Activated naive CD4-positive, alpha-beta T cell treated with Interleukin-2 at 50 U/mL for 16 hours (primary cell): ENCODE measurements around the gene POLR3A.

Experiments
- DNase-seq: peaks from one replicate; pipeline ENCODE4 v3.0.0-alpha.2; 2020

The POLR3A gene

DNA sequence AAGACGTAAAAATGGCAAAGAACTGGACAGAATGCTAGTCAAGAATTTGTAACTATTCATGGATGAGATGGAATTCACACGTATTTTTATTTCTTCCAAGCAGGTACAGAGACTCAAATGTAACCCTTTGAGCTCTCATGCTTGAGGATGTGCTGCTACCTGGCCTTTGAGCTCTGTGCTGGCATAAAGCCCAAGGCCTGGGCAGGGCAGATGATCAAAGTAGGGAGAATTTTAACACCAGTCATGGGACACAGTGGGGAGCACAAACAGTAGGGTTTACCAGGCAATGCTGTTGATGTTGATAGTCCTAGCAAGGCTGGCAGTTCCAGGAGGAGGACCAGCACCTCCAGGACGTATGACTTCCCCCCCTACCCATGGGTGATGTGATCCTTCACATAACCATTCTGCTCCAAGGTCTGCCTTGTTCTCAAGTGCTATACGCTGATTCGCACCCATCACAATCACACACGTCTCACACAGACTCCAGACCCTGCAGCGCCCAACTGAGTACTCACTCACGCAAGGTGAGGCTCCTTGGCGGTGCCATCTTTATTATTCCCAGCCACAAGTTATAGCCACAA is 54.1 kb downstream of the POLR3A start:
- no peak for DNase-seq

DNA sequence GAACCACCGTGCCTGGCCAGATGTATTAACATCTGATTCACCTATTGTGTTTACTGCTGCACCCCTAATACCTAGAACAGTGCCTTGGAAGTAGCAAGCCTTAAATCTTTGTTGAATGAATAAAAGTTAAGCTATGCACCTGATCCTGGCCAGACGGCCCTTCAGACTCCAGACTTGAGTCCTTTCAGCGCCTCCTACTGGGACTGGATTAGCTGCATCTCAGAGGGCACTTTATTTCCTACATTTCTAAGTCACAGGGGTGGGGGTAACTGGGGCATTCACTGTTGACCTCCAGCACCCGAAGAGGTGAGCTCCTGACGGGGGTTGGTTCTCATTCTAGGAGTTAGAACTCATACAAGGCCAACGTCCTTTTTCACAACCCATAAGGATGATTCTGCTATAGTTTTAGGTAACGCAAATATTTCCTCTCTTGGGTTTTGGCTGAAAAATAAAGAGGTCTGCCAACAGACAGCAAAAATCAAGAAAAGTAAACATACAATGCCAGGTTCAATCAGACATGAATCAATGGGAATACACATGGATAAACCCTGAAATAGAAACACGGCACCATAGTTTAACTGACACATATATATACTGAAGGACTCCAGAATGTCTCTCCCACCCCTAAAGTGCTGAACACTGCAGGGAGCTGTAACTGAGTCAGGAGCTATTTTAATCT is 54.8 kb downstream of the POLR3A start:
- DNase-seq: no peak

DNA sequence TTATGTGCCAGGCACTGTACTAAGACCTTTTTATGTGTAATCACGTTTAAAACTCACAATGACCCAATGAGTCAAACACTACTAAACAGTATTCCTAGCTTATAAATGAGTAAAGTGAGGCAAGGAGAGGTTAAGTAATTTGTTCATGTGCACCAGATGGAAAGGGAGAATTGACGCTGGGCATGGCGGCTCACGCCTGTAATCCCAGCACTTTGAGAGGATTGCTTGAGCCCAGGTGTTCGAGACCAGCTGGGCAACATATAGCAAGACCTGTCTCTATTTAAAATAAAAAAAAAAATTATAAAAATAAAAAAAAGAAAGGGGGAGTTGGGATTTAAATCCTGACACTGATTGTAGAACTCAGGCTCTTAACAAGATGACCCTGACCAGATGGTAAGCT is 56.0 kb downstream of the POLR3A start:
- no peak for DNase-seq

DNA sequence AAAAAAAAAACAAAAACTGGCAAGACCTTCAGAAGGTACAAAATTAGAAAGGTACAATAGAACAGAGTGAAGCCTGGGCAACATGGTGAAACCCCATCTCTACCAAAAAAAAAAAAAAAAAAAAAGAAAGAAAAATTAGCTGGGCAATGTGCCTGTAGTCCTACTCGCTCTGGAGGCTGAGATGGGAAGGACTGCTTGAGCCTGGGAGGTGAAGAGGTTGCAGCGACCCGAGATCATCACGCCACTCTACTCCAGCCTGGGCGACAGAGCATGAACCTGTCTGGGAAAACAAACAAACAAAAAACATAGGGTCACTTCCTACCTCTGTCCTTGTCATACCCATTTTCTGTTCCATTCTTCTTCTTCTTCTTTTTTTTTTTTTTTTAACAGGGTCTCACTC is 57.2 kb downstream of the POLR3A start:
- DNase-seq: no peak

DNA sequence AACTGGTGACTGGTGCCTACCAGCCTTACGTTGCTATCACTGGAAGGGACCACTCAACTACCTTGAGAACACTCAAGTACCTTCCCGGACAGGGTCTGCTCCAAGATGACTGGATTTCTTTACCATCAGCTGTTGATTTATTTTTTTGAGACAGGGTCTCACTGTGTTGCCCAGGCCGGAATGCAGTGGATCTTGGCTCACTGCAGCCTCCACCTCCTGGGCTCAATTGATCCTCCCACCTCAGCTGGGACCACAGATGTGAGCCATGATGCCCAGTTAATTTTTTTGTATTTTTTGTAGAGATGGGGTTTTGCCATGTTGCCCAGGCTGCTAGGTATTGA is 57.5 kb downstream of the POLR3A start:
- no peak for DNase-seq

DNA sequence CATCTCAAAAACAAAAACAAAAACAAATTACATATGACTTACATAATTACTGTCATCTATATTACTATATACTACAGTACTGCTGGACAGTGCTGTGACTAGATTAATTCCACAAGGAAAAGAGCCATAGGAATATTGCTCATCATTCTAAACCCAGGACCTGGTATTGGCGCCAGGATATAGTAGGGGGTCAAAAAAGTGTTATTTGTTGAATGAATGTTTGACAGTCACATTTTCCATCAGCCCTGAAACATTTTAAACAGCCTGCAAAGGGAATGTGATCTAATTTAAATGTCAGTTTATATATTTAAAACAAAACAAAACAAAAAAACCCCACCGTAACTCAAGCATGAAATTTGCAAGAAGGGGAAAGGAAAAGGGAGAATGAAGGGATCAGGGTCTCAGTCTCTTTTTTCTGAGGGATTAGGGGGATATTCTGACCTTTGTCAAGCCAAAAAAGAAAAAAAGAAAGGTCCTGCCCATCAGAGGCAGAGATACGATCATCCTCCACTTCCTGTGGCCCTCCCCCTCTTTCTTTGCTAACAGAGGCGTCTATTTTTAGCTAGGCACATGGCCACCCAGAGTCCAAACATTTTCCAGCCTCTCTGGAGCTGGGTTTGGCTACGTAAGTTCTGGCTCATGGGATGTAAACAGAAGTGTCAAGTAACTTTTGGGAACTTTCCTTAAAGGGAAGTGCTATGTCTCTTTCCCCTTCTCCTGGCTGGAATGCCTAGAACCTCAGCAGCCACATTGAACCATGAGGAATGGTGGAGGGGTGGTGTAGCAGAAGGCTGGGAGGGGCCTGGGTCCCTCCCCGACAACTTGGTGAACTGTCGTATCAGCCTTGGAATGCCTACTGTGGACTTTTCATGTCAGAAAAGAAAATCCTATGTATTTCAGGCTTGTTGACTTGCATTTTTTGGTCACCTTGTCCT is 58.2 kb downstream of the POLR3A start:
- DNase-seq: no peak

DNA sequence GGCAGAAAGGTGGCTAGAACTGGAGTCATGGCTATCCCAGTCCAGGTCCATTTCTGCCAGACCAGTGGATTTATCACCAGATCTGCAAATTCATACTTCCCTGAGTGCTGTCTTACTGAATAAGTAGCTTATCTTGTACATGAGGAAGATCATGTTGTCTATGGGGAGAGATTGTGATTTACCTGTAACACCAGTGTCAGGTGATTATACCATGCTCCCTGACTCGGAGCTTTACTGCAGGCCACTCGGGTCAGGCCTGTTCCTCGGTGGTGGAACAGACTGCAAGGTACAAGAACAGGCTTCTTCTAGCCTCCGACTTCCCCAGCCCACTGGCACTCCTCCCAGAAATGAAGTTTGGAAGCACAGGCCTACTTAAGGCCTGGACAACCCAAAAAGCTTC is 60.2 kb downstream of the POLR3A start:
- no peak for DNase-seq

DNA sequence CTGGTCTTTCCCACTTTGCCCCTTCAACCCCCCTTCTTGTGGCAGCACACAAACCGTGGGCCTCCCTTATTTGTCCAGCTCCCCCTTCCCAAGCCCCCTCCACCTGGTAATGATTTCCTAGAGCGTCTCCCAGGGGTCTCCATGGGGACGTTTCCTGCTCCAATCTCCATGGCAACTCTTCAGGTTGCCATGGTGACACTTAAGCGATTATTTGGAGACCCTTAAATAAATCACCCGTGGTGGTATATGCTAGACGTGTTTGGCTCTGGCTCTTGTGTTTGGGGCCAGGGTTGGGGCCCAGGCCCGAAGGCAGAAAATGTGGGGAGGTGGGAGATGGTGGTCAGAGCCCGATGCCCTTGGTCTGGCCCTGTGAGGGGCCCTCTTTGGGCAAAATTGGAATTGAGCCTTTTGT is 61.7 kb downstream of the POLR3A start:
- no peak for DNase-seq

DNA sequence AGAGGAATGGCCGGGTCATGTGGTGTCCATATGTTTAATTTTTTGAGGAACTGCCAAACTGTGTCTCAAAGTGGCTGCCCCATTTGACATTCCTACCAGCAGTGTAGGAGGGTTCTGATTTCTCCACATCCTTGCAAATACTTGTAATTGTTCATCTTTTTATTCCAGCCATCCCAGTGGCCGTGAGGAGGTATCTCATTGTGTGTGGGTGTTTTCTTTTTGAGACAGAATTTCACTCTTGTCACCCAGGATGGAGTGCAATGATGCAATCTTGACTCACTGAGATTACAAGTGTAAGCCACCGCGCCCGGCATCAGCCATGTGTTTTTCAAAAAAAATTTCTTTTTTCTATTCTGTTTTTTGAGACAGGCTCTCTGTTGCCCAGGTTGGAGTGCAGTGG is 64.0 kb downstream of the POLR3A start:
- DNase-seq: no peak

DNA sequence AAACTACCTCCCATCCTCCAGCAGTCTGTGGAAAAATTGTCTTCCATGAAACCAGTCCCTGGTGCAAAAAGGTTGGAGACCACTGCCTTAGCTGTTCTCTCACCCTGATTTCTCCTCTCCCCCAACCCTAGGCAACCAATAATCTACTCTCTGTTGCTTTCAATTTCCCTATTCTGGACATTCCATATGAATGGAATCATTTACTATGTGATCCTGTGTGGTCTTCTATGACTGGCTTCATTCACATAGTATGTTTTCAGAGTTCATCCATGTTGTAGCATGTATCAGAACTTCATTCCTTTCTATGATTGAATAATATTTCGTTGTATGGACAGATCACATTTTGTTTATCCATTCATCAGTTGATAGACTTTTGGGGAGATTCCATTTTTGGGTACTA is 64.5 kb downstream of the POLR3A start:
- DNase-seq: no peak

DNA sequence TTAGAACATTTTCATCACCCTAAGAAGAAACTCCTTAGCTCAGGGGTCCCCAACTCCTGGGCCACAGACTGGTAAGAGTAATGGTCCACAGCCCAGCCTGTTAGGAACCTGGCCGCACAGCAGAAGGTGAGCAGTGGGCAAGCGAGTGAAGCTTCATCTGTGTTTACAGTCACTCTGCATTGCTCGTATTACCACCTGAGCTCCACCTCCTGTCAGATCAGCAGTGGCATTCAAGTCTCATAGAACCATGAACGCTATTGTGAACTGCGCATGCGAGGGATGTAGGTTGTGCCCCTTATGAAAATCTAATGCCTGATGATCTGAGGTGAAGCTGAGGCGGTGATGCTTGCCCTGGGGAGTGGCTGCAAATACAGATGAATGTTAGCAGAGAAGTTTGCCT is 65.4 kb downstream of the POLR3A start:
- no peak for DNase-seq

DNA sequence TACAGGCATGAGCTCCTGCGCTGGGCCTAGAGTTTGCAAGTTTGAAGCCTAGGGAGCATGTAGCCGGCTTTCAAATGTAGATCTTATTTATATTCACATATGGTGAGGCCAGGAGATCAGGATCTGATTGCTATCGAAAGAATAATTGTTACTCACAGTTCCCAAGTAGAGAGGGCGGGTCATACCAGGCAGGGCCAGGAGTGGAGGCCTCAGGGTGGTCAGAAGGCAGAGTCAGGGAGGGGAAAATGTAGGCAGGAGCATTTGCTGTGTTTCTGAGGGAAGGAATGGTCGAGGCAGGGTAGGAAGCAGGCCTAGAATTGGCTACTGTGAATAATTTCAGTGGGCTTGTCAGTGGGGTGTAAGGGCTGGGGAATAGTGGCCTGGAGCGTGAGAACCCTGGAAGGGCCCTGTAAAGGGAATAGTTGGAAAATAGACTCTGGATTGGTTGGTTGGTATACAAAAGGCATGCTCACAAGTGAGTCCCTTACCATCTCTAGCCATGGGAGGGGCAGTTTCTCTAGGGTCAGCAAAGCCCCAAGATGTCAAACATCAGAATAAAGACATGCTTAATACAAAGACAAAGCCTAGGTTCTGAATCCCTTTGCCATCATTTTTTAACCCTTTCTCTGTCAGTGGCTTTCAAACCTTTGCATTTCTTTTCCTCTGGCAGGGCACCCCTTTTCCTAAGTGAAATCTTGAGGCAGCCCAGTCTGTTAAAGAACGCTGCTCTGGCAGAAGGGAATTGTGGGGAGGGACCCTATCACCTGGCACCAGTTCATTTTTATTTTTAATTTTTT is 66.8 kb downstream of the POLR3A start:
- no peak for DNase-seq

DNA sequence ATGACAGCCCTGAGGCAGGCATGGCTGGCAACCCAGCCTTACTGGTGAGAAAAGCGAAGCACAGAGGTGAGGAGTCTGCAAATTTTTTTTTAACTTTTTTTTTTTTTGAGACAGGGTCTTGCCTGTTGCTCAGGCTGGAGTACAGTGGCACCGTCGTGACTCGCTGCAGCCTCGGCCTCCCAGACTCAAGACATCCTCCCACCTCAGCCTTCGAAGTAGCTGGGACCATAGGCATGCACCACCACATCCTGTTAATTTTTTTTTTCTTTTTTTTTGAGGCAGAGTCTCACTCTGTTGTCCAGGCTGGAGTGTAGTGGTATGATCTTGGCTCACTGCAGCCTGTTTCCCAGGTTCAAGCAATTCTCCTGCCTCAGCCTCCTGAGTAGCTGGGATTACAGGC is 67.6 kb downstream of the POLR3A start:
- no peak for DNase-seq

DNA sequence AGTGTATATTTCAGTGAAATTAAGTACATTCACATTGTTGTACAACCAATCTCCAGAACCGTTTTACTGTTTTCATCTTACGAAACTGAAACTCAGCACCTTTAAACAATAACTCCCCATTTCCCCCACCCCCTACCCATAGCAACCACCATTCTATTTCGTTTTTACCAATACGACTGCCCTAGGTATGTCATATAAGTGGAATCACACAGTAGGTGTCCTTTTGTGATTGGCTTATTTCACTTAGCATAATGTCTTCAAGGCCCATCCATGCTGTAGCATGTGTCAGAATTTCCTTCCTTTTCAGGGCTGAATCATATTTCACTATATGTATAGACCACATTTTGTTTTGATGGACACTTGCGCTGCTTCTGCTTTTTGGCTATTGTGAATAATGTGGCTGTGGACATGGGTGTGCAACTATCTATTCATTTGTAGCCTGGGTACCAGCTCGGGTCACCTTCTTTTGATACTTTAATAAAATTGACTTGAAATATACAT is 68.4 kb downstream of the POLR3A start:
- no peak for DNase-seq

DNA sequence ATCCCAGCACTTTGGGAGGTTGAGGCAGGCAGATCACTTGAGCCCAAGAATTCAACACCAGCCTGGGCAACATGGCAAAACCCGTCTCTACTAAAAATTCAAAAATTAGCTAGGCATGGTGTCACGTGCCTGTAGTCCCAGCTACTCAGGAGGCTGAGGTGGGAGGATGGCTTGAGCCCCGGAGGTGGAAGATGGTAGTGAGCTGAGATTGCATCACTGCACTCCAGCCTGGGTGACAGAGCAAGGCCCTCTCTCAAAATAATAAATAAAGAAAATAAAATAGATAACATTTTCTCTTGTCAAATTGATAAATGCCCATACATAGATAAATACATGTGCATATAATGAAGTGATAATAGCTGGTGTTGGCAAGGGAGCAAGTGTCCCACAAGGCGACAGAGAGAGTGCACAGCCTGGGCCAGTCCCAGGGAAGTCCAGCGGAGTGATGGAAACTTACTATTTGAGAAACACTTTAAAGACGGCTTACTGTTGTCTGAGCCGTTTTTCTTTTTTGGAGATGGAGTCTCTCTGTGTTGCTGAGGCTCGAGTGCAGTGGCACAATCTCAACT is 69.3 kb downstream of the POLR3A start:
- no peak for DNase-seq

DNA sequence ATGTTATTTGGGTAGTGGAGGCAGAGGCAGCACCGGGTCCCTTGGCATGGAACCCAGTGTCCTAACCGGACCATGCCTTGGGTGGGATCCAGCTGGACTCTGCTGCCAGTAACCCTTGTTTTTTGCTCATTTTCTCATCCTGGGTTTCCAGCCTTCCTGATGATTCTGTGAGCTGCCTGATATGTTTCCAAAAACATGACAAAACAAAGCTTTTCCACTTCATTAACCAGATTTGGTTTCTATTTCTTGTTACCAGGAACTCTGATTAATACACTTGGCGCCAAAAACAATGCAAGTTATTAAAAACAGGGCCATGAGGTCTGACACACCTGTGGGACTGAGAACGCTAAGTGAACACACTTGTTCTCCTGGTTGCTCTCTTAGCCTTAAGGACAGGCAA is 69.9 kb downstream of the POLR3A start:
- no peak for DNase-seq

DNA sequence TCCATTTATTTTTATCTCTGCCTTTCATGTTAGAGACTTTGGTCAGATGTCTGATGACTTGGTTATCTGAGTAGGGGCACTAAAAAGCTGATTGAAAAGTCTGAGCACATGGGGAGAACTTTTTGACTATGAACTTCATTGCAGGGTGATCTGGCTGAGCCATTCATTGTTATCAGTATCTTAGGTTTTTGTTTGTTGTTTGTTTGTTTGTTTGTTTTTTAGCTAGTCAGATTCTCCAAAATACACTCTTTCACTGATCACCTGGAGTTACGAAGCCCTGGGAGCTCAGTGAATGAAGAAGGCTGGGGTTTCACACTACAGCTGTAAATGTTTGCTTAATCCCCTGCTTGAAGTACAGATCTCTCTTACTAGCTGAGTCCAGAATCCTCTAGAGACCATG is 74.2 kb downstream of the POLR3A start:
- no peak for DNase-seq

DNA sequence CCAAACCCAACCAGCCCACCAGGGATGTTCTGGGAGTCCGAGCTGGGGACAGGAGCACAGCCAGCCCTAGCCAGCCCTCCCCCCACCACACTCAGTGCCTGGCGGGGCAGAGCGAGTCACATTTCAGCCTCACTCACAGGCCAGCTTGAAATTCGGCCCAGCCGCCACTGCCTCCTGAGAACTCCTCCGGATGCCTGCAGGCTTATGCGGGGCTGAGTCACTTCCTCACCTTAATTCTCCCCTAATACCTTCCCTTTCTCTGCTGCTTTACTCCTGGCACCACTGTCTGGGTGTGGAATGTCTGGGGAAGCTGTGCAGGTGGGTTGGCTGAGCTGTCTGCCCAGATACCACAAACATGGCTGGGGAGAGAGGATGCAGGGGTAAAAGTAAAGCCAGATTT is 80.1 kb downstream of the POLR3A start:
- DNase-seq: no peak

DNA sequence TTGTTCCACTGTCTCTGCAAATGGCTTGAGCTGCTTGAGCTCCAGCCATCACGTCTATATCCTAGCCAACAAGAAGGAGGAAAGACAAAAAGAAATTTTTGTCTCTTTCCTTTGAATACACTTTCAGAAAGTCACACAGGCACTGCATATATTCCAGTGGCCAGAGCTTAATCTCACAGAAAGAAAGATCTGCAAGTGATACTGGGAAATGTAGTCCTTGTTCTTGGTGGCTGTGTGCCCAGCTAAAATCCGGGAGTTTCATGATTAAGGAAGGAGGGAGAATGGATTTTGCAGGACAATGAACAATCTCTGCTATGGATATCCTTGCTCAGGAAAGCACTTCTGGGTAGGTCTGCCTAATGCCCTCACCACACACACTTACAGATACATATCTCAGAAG is 83.2 kb downstream of the POLR3A start:
- DNase-seq: no peak

DNA sequence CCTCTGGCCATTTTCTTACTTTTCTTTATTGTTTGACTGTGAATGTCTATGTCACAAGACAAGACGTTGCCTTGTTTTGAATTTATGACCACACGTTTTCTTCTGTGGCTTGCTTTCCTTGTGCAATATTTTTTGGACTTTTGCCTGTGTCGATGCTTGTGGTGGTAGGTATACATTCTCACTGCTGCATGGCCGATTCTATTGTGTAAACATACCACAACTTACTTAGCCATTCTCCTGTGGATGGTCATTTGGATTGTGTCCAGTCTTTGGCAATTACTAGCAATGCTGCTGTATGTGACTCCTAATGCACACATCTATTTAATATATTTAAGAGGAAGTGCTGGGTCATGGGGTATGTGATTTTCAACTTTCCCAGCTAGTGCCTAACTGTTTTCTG is 84.8 kb downstream of the POLR3A start:
- no peak for DNase-seq

DNA sequence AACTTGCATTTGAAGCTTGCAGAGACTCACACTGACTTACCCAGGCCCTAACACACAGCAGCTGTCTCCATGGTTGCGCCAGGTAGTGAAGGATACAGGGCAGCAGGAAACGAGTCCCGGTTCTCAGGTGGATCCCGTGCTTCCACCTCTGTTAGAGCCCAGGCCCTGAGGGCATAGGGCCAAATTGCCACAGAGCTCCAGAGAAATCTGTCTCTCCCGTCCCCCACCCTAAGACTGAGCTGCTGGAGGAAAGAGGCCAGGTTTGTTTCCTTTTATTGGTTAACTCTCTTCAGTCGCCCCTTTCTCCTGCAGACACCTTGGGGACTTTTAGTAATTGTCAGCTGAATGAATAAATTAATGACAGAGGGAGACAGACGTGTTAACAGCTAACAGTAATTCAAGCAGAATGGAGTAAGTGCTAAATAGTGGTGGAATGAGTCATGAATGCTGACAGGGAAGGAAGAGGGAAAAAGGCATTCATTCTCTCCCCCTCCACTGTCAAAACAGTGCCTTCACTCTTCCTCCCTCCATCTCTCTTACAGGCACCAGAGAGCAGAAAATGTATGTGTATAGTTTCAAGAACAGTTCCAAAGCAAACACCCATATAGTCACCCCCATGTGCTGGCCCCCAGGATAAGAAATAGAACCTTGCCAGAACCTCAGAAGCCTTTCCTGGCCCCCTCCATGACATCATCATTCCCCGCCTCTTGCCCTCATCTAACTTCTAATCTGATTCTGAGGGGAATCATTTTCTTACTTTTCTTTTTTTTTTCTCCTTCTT is 86.0 kb downstream of the POLR3A start:
- no peak for DNase-seq

DNA sequence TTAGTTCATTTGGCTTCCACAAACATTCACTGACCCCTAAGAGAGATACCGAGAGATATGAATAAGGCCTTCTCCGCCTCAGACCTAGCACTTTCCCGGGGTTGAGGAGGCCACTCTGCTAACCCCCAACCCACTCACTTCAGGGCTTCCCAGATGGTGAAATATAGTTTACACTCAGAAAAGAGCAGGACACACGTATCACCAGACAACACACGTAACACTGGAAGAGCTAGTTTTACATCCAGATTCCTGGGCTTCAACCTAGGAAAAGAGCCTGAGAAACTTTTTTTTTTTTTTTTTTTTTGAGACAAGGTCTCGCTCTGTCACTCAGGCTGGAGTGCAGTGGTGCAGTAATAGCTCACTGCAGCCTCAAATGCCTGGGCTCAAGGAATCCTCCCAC is 87.5 kb downstream of the POLR3A start:
- DNase-seq: no peak
